Measurements from ENCODE around the gene CASP10.

CASP10 gene

GRCh38 chr2:201242571-201243277 lies 59.8 kb downstream of the CASP10 start:
- peaks cover 40 to 68% of the 10 kb centered on the region in 2 donors for H3K36me3 Mint-ChIP-seq
- no peaks in the 10 kb centered on the region for H3K27me3 Mint-ChIP-seq
- peaks cover 41 to 87% of the 10 kb centered on the region in 2 donors for H3K4me1 Mint-ChIP-seq
- no peak overlapping the region for H3K4me3 Mint-ChIP-seq
- DNase-seq (no peak), ATAC-seq (replicated peaks) (no peak)
- H3K9me3 Mint-ChIP-seq: peaks cover 0 to 2% of the 10 kb centered on the region in 2 donors
- no peak overlapping the region for H3K27ac Mint-ChIP-seq

GRCh38 chr2:201244829-201245228 lies 61.9 kb downstream of the CASP10 start:
- Mint-ChIP-seq H3K27ac (peak overlapping the region; percentile 79), H3K9me3 (peaks cover 0 to 2% of the 10 kb centered on the region in 2 donors), H3K4me1 (peaks cover 36 to 84% of the 10 kb centered on the region in 2 donors), H3K27me3 (no peaks in the 10 kb centered on the region), H3K4me3 (no peak overlapping the region), H3K36me3 (peaks cover 33 to 71% of the 10 kb centered on the region in 2 donors)
- ATAC-seq (replicated peaks) (no peak), DNase-seq (no peak)

GRCh38 chr2:201246280-201246679 lies 63.3 kb downstream of the CASP10 start:
- peaks cover 0 to 1% of the 10 kb centered on the region in 2 donors for H3K9me3 Mint-ChIP-seq
- no peak for ATAC-seq (replicated peaks)
- H3K27me3 Mint-ChIP-seq: no peaks in the 10 kb centered on the region
- H3K36me3 Mint-ChIP-seq: peaks cover 30 to 68% of the 10 kb centered on the region in 2 donors
- no peak overlapping the region for H3K27ac Mint-ChIP-seq
- no peak overlapping the region for H3K4me3 Mint-ChIP-seq
- no peak for DNase-seq
- H3K4me1 Mint-ChIP-seq: peaks cover 34 to 84% of the 10 kb centered on the region in 2 donors

- Mint-ChIP-seq H3K36me3 (peaks cover 28 to 70% of the 10 kb centered on the region in 2 donors), H3K9me3 (peaks cover 0 to 1% of the 10 kb centered on the region in 2 donors), H3K27me3 (no peaks in the 10 kb centered on the region), H3K27ac (no peak overlapping the region), H3K4me3 (no peak overlapping the region), H3K4me1 (peaks cover 47 to 86% of the 10 kb centered on the region in 2 donors)
- DNase-seq (no peak), ATAC-seq (replicated peaks) (no peak)
Measured at GRCh38 chr2:201248288-201248844, 65.4 kb downstream of the CASP10 start.

GRCh38 chr2:201249889-201250288 lies 66.9 kb downstream of the CASP10 start:
- H3K9me3 Mint-ChIP-seq: peaks cover 0 to 1% of the 10 kb centered on the region in 2 donors
- peaks cover 43 to 84% of the 10 kb centered on the region in 2 donors for H3K4me1 Mint-ChIP-seq
- DNase-seq: no peak
- H3K27me3 Mint-ChIP-seq: no peaks in the 10 kb centered on the region
- H3K36me3 Mint-ChIP-seq: peaks cover 23 to 66% of the 10 kb centered on the region in 2 donors
- no peak overlapping the region for H3K4me3 Mint-ChIP-seq
- no peak for ATAC-seq (replicated peaks)
- H3K27ac Mint-ChIP-seq: peak overlapping the region; percentile 38

- Mint-ChIP-seq H3K27me3 (no peaks in the 10 kb centered on the region), H3K27ac (peak overlapping the region; percentile 16), H3K36me3 (peaks cover 18 to 59% of the 10 kb centered on the region in 2 donors), H3K9me3 (peaks cover 0 to 1% of the 10 kb centered on the region in 2 donors), H3K4me1 (peaks cover 40 to 80% of the 10 kb centered on the region in 2 donors), H3K4me3 (no peak overlapping the region)
- DNase-seq (no peak), ATAC-seq (replicated peaks) (peak; percentile 48 to 52)
Measured at GRCh38 chr2:201250741-201251140, 67.8 kb downstream of the CASP10 start.

GRCh38 chr2:201254081-201254730 lies 71.3 kb downstream of the CASP10 start:
- DNase-seq: no peak

GRCh38 chr2:201255408-201256033 lies 72.6 kb downstream of the CASP10 start:
- peak overlapping the region; percentile 25 for H3K27ac Mint-ChIP-seq
- no peaks in the 10 kb centered on the region for H3K9me3 Mint-ChIP-seq
- H3K36me3 Mint-ChIP-seq: peaks cover 13 to 31% of the 10 kb centered on the region in 2 donors
- DNase-seq: no peak
- no peak for ATAC-seq (replicated peaks)
- peaks cover 53 to 73% of the 10 kb centered on the region in 2 donors for H3K4me1 Mint-ChIP-seq
- no peaks in the 10 kb centered on the region for H3K27me3 Mint-ChIP-seq
- no peak overlapping the region for H3K4me3 Mint-ChIP-seq

More at GRCh38 chr2:201254081-201254730, 71.3 kb downstream of the CASP10 start:
- Mint-ChIP-seq H3K4me1 (peaks cover 51 to 80% of the 10 kb centered on the region in 2 donors), H3K27me3 (no peaks in the 10 kb centered on the region), H3K36me3 (peaks cover 16 to 38% of the 10 kb centered on the region in 2 donors), H3K9me3 (peaks cover 0 to 1% of the 10 kb centered on the region in 2 donors), H3K4me3 (no peak overlapping the region), H3K27ac (peak overlapping the region; percentile 77)
- ATAC-seq (replicated peaks): no peak

- Mint-ChIP-seq H3K4me1 (peaks cover 51 to 73% of the 10 kb centered on the region in 2 donors), H3K4me3 (no peak overlapping the region), H3K36me3 (peaks cover 7 to 28% of the 10 kb centered on the region in 2 donors), H3K27ac (no peak overlapping the region), H3K27me3 (no peaks in the 10 kb centered on the region), H3K9me3 (no peaks in the 10 kb centered on the region)
- ATAC-seq (replicated peaks) (no peak), DNase-seq (no peak)
Measured at GRCh38 chr2:201256082-201256481, 73.1 kb downstream of the CASP10 start.

GRCh38 chr2:201257381-201257955 lies 74.5 kb downstream of the CASP10 start:
- H3K36me3 Mint-ChIP-seq: peaks cover 5 to 25% of the 10 kb centered on the region in 2 donors
- ATAC-seq (replicated peaks) (peak; percentile 66 to 71), DNase-seq (peak; percentile 70)
- no peaks in the 10 kb centered on the region for H3K9me3 Mint-ChIP-seq
- H3K4me1 Mint-ChIP-seq: peaks cover 51 to 71% of the 10 kb centered on the region in 2 donors
- H3K4me3 Mint-ChIP-seq: peak overlapping the region; percentile 92 to 93
- H3K27ac Mint-ChIP-seq: peak overlapping the region; percentile 99
- H3K27me3 Mint-ChIP-seq: no peaks in the 10 kb centered on the region

GRCh38 chr2:201257956-201258665 lies 75.2 kb downstream of the CASP10 start:
- ATAC-seq (replicated peaks) (peak; percentile 68 to 75), DNase-seq (peak; percentile 83)
- peak overlapping the region; percentile 92 to 93 for H3K4me3 Mint-ChIP-seq
- no peaks in the 10 kb centered on the region for H3K27me3 Mint-ChIP-seq
- H3K36me3 Mint-ChIP-seq: peaks cover 5 to 24% of the 10 kb centered on the region in 2 donors
- peaks cover 48 to 71% of the 10 kb centered on the region in 2 donors for H3K4me1 Mint-ChIP-seq
- H3K9me3 Mint-ChIP-seq: no peaks in the 10 kb centered on the region
- peak overlapping the region; percentile 99 for H3K27ac Mint-ChIP-seq

GRCh38 chr2:201258666-201259615 lies 76.0 kb downstream of the CASP10 start:
- H3K36me3 Mint-ChIP-seq: peaks cover 5 to 21% of the 10 kb centered on the region in 2 donors
- DNase-seq: no peak

More at GRCh38 chr2:201258666-201259615, 76.0 kb downstream of the CASP10 start:
- Mint-ChIP-seq H3K4me1 (peaks cover 47 to 74% of the 10 kb centered on the region in 2 donors), H3K27me3 (no peaks in the 10 kb centered on the region), H3K9me3 (no peaks in the 10 kb centered on the region), H3K4me3 (peak overlapping the region; percentile 92 to 93), H3K27ac (peak overlapping the region; percentile 99)
- peak; percentile 9 to 19 for ATAC-seq (replicated peaks)
